H9 (cell line): ENCODE measurements around the gene RASA2. TPM values are rescaled to one million over a fixed set of nuclear protein-coding genes. Genes with fewer than 3 reads are reported as not detected.

Source experiments
- DNase-seq: peaks from one replicate; pipeline ENCODE4 v3.0.0-alpha.2; 2017
- H2AFZ ChIP-seq: one replicate; pipeline ENCODE4 v1.6.1; 2013; ENCODE audit warnings: mild to moderate bottlenecking, low read length, control low read depth, moderate library complexity
- H2AK5ac ChIP-seq: 2 replicates; pipeline ENCODE4 v1.6.1; 2013; ENCODE audit warnings: low read length, control low read depth, mixed read lengths; ENCODE audit not compliant: insufficient read length
- H2BK120ac ChIP-seq: one replicate; pipeline ENCODE4 v1.6.1; 2013; ENCODE audit warnings: low read depth, mild to moderate bottlenecking, low read length, control low read depth, inconsistent platforms; ENCODE audit not compliant: poor library complexity, severe bottlenecking
- H2BK12ac ChIP-seq: 2 replicates; pipeline ENCODE4 v1.6.1; 2013; ENCODE audit warnings: low read length, control low read depth, mixed read lengths, low read depth; ENCODE audit not compliant: insufficient read length
- H2BK15ac ChIP-seq: 2 replicates; pipeline ENCODE4 v1.6.1; 2013; ENCODE audit warnings: low read depth, low read length, control low read depth
- H2BK20ac ChIP-seq: one replicate; pipeline ENCODE4 v1.6.1; 2013; ENCODE audit warnings: low read depth, mild to moderate bottlenecking, low read length, control low read depth, inconsistent platforms; ENCODE audit not compliant: poor library complexity, severe bottlenecking
- H2BK5ac ChIP-seq: 2 replicates; pipeline ENCODE4 v1.6.1; 2013; ENCODE audit warnings: low read length, control low read depth, mixed read lengths; ENCODE audit not compliant: insufficient read length
- H3K14ac ChIP-seq: 2 replicates; pipeline ENCODE4 v1.6.1; 2013; ENCODE audit warnings: low read length, control low read depth; ENCODE audit not compliant: insufficient read depth
- H3K18ac ChIP-seq: 2 replicates; pipeline ENCODE4 v1.6.1; 2013; ENCODE audit warnings: low read depth, mild to moderate bottlenecking, mixed read lengths, low read length, control low read depth; ENCODE audit not compliant: insufficient read length
- H3K23ac ChIP-seq: 2 replicates; pipeline ENCODE4 v1.6.1; 2013; ENCODE audit warnings: low read length, control low read depth, mixed read lengths, low read depth; ENCODE audit not compliant: insufficient read length
- H3K23me2 ChIP-seq: 2 replicates; pipeline ENCODE4 v1.6.1; 2013; ENCODE audit warnings: low read depth, mild to moderate bottlenecking, mixed read lengths, low read length, control low read depth; ENCODE audit not compliant: insufficient read length, poor library complexity, severe bottlenecking
- H3K27ac ChIP-seq: 2 replicates; pipeline ENCODE4 v1.5.1; 2013; ENCODE audit warnings: low read length, control low read depth, mixed read lengths, low read depth; ENCODE audit not compliant: insufficient read length
- H3K27me3 ChIP-seq: 2 replicates; pipeline ENCODE4 v1.6.1; 2013; ENCODE audit warnings: low read length, control low read depth, inconsistent platforms; ENCODE audit not compliant: insufficient read depth
- H3K4ac ChIP-seq: 2 replicates; pipeline ENCODE4 v1.6.1; 2013; ENCODE audit warnings: low read depth, mild to moderate bottlenecking, control low read depth, inconsistent platforms, low read length, moderate library complexity
- H3K4me1 ChIP-seq: 2 replicates; pipeline ENCODE4 v1.6.1; 2013; ENCODE audit warnings: low read length, control low read depth, inconsistent platforms; ENCODE audit not compliant: insufficient read depth
- H3K4me2 ChIP-seq: 2 replicates; pipeline ENCODE4 v1.6.1; 2013; ENCODE audit warnings: low read length, control low read depth, mixed read lengths; ENCODE audit not compliant: insufficient read length, insufficient read depth
- H3K56ac ChIP-seq: 2 replicates; pipeline ENCODE4 v1.6.1; 2013; ENCODE audit warnings: low read depth, mild to moderate bottlenecking, mixed read lengths, low read length, control low read depth; ENCODE audit not compliant: insufficient read length
- H3K79me1 ChIP-seq: 2 replicates; pipeline ENCODE4 v1.6.1; 2013; ENCODE audit warnings: low read depth, mild to moderate bottlenecking, moderate library complexity, low read length, control low read depth, inconsistent platforms; ENCODE audit not compliant: insufficient read depth, poor library complexity, severe bottlenecking
- H3K79me2 ChIP-seq: 2 replicates; pipeline ENCODE4 v1.6.1; 2013; ENCODE audit warnings: low read length, control low read depth, inconsistent platforms; ENCODE audit not compliant: insufficient read depth
- H3K9ac ChIP-seq: 2 replicates; pipeline ENCODE4 v1.6.1; 2013; ENCODE audit warnings: low read length, control low read depth, mixed read lengths; ENCODE audit not compliant: insufficient read length; ENCODE audit errors: extremely low read depth
- H3K9me3 ChIP-seq: one replicate; pipeline ENCODE4 v1.6.1; 2013; ENCODE audit warnings: low read depth, low read length, inconsistent platforms; ENCODE audit not compliant: control insufficient read depth
- H3T11ph ChIP-seq: one replicate; pipeline ENCODE4 v1.6.1; 2013; ENCODE audit warnings: mild to moderate bottlenecking, low read length, control low read depth, inconsistent platforms
- H4K20me1 ChIP-seq: one replicate; pipeline ENCODE4 v1.6.1; 2013; ENCODE audit not compliant: control insufficient read depth, insufficient read length, insufficient read depth
- H4K5ac ChIP-seq: 2 replicates; pipeline ENCODE4 v1.6.1; 2013; ENCODE audit warnings: low read depth, mild to moderate bottlenecking, mixed read lengths, low read length, control low read depth; ENCODE audit not compliant: insufficient read length
- H4K8ac ChIP-seq: replicated peaks from 2 replicates; pipeline ENCODE4 v1.6.1; 2013; ENCODE audit warnings: low read length, control low read depth, mixed read lengths, low read depth; ENCODE audit not compliant: insufficient read length
- H4K91ac ChIP-seq: 2 replicates; pipeline ENCODE4 v1.6.1; 2013; ENCODE audit warnings: low read depth, mild to moderate bottlenecking, moderate library complexity, mixed read lengths, low read length, control low read depth; ENCODE audit not compliant: insufficient read length
- H3K27ac Mint-ChIP-seq, 3 experiments: 2 replicates in 2 of 3; 3 replicates in 1 of 3; pipeline ENCODE4 v1.8.0; 2020 to 2021; ENCODE audit warnings: mixed read lengths in 3 of 3, mild to moderate bottlenecking in 1 of 3, moderate library complexity in 1 of 3
- H3K27me3 Mint-ChIP-seq: 2 replicates; pipeline ENCODE4 v1.8.0; 2021; ENCODE audit warnings: low read depth, mild to moderate bottlenecking, moderate library complexity, mixed read lengths
- H3K36me3 Mint-ChIP-seq, 3 experiments: 2 replicates in 2 of 3; 3 replicates in 1 of 3; pipeline ENCODE4 v1.8.0; 2020 to 2021; ENCODE audit warnings: low read depth in 3 of 3, mixed read lengths in 3 of 3; ENCODE audit not compliant: insufficient read depth in 1 of 3
- H3K4me1 Mint-ChIP-seq, 2 experiments: 2 replicates each; pipeline ENCODE4 v1.8.0; 2020; ENCODE audit warnings: mixed read lengths in 2 of 2
- H3K4me3 Mint-ChIP-seq, 2 experiments: 2 replicates in 1 of 2; 3 replicates in 1 of 2; pipeline ENCODE4 v1.8.0; 2020 to 2021; ENCODE audit warnings: mild to moderate bottlenecking in 2 of 2, mixed read lengths in 2 of 2, moderate library complexity in 1 of 2
- H3K9me3 Mint-ChIP-seq, 2 experiments: 2 replicates in 1 of 2; 3 replicates in 1 of 2; pipeline ENCODE4 v1.8.0; 2020; ENCODE audit warnings: mild to moderate bottlenecking in 2 of 2, mixed read lengths in 2 of 2, moderate library complexity in 1 of 2
- CTCF ChIP-seq: fragments of 200-600 bp; sonication (generic); conservative IDR thresholded peaks from 3 replicates; pipeline ENCODE4 v1.8.0; 2021; ENCODE audit warnings: antibody characterized with exemption, mild to moderate bottlenecking
- WGBS: extraction: QIAGEN DNeasy Blood & Tissue Kit; methylation state at CpG from one replicate; pipeline ENCODE4 v1.1.7; 2013; ENCODE audit warnings: missing lambda C conversion rate, low lambda C conversion rate, mixed read lengths; ENCODE audit not compliant: insufficient read length; ENCODE audit errors: extremely low coverage; 5-methylcytosine and 5-hydroxymethylcytosine counted together
- total RNA-seq: library from RNA; stranded (reverse); gene quantifications from 2 replicates; pipeline ENCODE4 v1.2.1, GENCODE V29; 2021

RASA2 gene
- total RNA-seq, 1 experiment from 2014 or later: 24.4 TPM

DNA sequence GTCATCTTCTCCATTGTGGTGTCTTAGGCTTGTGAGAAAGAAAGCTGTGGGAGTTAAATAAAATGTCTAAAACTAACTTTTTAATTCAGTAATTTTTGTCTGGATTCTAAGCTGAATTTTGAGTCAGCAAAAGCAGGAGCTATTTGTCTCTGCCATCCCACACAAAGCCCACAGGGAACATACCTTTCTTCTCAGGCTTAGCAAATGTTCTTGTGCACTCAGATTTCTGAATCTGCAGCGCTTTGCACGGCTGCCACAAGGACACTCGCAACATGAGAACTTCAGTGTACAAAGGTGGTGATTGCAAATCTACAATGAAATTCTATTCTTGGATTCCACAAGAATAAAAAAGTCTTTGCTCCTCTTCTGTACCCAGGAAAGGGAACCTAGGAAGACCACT is 163.0 kb downstream of the RASA2 start:
- Histone ChIP-seq H2BK20ac (no peak overlapping the region), H2BK120ac (no peak overlapping the region), H4K20me1 (no peaks in the 10 kb centered on the region), H4K91ac (no peak overlapping the region), H3T11ph (no peak overlapping the region), H3K4ac (no peak overlapping the region), H2BK15ac (no peak overlapping the region), H3K23ac (no peak overlapping the region), H3K9ac (no peak overlapping the region), H2BK12ac (no peak overlapping the region), H3K4me2 (no peak overlapping the region), H3K18ac (no peak overlapping the region), H3K9me3 (no peaks in the 10 kb centered on the region), H4K5ac (no peak overlapping the region), H3K14ac (no peak overlapping the region), H3K23me2 (no peaks in the 10 kb centered on the region), H3K27ac (no peak overlapping the region), H3K4me1 (no peaks in the 10 kb centered on the region; the same call in 1 of the 2 replicates), H2AFZ (no peak overlapping the region), H3K79me2 (no peaks in the 10 kb centered on the region), H3K27me3 (no peaks in the 10 kb centered on the region), H3K79me1 (no peaks in the 10 kb centered on the region), H2BK5ac (no peak overlapping the region), H2AK5ac (no peak overlapping the region), H4K8ac (no peak overlapping the region), H3K56ac (no peak overlapping the region)
- H3K4me3 Mint-ChIP-seq: no peak overlapping the region
- no CpG with 5 or more reads among the region's 3 CpGs for whole genome bisulfite sequencing
- no peak for DNase-seq
- no peaks in the 10 kb centered on the region; the same call in 1 of the 2 replicates for H3K27me3 Mint-ChIP-seq
- H3K4me1 Mint-ChIP-seq: peaks cover 23 to 26% of the 10 kb centered on the region in 2 experiments
- no peak for TF ChIP-seq CTCF
- peaks cover 0 to 6% (median 0%) of the 10 kb centered on the region in 3 experiments; a peak in 1 of 7 replicates for H3K36me3 Mint-ChIP-seq
- no peaks in the 10 kb centered on the region; a peak in 1 of 5 replicates for H3K9me3 Mint-ChIP-seq
- H3K27ac Mint-ChIP-seq: no peak overlapping the region
